Bronchial epithelial cell (primary cell): ENCODE results near the gene EXOG. TPM values are rescaled to one million over a fixed set of nuclear protein-coding genes. Genes with fewer than 3 reads are reported as not detected.

Experiments used
- DNase-seq: peaks from one replicate; pipeline ENCODE4 v3.0.0-alpha.2; 2010; ENCODE audit warnings: low read depth
- FAIRE-seq: peaks from 2 replicates; lab custom pipeline; 2011; peaks lifted over from hg19 to GRCh38; lab: Jason Lieb, UNC
- H3K27me3 ChIP-seq: 2 replicates; pipeline ENCODE4 v1.5.1; 2011; ENCODE audit warnings: low read length; ENCODE audit not compliant: control insufficient read depth, insufficient read depth
- H3K36me3 ChIP-seq: 2 replicates; pipeline ENCODE4 v1.5.1; 2011; ENCODE audit warnings: low read length; ENCODE audit not compliant: control insufficient read depth, insufficient read depth
- H3K4me3 ChIP-seq: 2 replicates; pipeline ENCODE4 v1.5.1; 2011; ENCODE audit warnings: mild to moderate bottlenecking, low read depth, low read length, control low read depth
- CTCF ChIP-seq: IDR thresholded peaks from 2 replicates; pipeline ENCODE4 v1.5.1; 2011; ENCODE audit warnings: mild to moderate bottlenecking, moderate library complexity, low read length, control low read depth, inconsistent platforms; ENCODE audit not compliant: insufficient read depth, severe bottlenecking
- total RNA-seq: library from RNA; depleted of rRNA; stranded (reverse); fragments of >200 nt; gene quantifications from 2 replicates; pipeline ENCODE4 v1.2.1, GENCODE V29; 2014

EXOG gene
- total RNA-seq, 1 donor from 2014 or later = 5.8 TPM

- Histone ChIP-seq H3K36me3 (no peaks in the 10 kb centered on the region), H3K27me3 (no peaks in the 10 kb centered on the region), H3K4me3 (no peak overlapping the region)
- TF ChIP-seq CTCF = no peak
- FAIRE-seq (no peak), DNase-seq (no peak)
Observed at GRCh38 chr3:38549957-38550840, 54.1 kb downstream of the EXOG start.

GRCh38 chr3:38551026-38551832, 55.1 kb downstream of the EXOG start:
- Histone ChIP-seq H3K36me3 (no peaks in the 10 kb centered on the region), H3K27me3 (no peaks in the 10 kb centered on the region), H3K4me3 (no peak overlapping the region)
- peak; percentile 77 for FAIRE-seq
- no peak for DNase-seq
- TF ChIP-seq CTCF = no peak

DNA sequence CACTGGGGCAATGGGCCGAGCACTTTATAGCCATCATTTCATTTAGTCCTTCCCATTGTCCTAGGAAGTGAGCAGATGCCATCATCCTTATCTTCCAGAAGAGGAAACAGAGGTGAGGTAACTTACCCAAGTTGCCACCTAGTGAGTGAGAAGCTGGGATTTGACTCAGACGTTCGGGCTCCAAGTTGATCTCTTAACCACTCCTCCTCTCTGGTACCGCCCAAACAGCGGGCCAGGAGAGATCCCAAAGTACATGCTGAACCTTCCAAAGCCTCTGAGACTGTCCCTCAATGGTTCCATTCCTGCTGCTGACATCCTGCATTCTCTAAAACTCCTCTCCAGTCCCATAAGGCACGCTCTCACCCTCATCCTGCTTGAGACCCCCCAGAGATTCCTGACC, 56.2 kb downstream of the EXOG start:
- no peaks in the 10 kb centered on the region for H3K27me3 ChIP-seq
- H3K36me3 ChIP-seq = no peaks in the 10 kb centered on the region
- TF ChIP-seq CTCF = no peak
- no peak for FAIRE-seq
- H3K4me3 ChIP-seq = no peak overlapping the region
- no peak for DNase-seq

DNA sequence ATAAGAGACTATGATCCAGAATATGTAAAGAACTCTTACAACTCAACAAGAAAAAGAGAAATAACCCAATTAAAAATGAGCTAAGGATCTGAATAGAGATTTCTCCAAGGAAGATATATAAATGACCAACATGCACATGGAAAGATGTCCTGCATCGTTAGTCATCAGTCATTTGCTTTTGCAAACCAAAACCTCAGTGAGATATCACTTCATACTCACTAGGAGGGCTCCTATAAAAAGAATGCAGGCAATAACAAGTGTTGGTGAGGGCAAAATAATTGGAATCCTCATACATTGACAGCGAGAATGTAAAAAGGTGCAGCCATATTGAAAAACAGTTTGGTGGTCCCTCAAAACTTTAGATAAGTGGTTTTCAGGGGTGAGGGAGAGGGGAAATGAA, 56.9 kb downstream of the EXOG start:
- H3K4me3 ChIP-seq = no peak overlapping the region
- no peak for DNase-seq
- TF ChIP-seq CTCF = no peak
- H3K36me3 ChIP-seq = no peaks in the 10 kb centered on the region
- no peaks in the 10 kb centered on the region for H3K27me3 ChIP-seq
- no peak for FAIRE-seq

- H3K36me3 ChIP-seq = no peaks in the 10 kb centered on the region
- no peak overlapping the region for H3K4me3 ChIP-seq
- FAIRE-seq = no peak
- H3K27me3 ChIP-seq = no peaks in the 10 kb centered on the region
- DNase-seq = no peak
- TF ChIP-seq CTCF = no peak
Observed at GRCh38 chr3:38554127-38554827, 58.1 kb downstream of the EXOG start.
